RPMI7951 (cell line): ENCODE data around the gene CARMIL1. TPM values are rescaled to one million over a fixed set of nuclear protein-coding genes. Genes with fewer than 3 reads are reported as not detected.

Experiments used
- DNase-seq: peaks from one replicate; pipeline ENCODE4 v3.0.0-alpha.2; 2012; ENCODE audit warnings: low read depth
- total RNA-seq: library from RNA; depleted of rRNA; stranded (reverse); fragments of >200 nt; shearing (Covaris generic); gene quantifications from 2 replicates; pipeline ENCODE4 v1.2.3, GENCODE V29; 2014

CARMIL1 gene
- total RNA-seq, 1 experiment from 2014 or later = 9.5 TPM

DNA sequence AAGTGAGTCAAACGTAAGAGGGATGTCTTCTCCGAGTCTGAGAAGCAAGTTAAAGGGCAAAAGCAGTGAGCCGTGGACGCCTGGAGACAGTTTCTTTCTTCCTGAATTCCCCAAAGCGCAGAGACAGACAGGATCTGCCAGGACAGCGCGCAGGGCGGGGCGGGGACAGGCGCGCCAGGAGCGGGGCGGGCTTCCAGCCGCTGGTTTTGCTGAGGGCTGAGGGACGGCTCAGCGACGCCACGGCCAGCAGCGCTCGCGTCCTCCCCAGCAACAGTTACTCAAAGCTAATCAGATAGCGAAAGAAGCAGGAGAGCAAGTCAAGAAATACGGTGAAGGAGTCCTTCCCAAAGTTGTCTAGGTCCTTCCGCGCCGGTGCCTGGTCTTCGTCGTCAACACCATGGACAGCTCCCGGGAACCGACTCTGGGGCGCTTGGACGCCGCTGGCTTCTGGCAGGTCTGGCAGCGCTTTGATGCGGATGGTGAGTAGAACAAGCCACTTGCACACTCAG lies 372.9 kb downstream of the CARMIL1 start, which contains the start of gene SCGN:
Gene SCGN, plus strand, starts transcription at position 209 of the 509 bp plus-strand sequence. Its CDS starts 189 bp downstream, at position 398.
- peak; percentile 50 for DNase-seq

DNA sequence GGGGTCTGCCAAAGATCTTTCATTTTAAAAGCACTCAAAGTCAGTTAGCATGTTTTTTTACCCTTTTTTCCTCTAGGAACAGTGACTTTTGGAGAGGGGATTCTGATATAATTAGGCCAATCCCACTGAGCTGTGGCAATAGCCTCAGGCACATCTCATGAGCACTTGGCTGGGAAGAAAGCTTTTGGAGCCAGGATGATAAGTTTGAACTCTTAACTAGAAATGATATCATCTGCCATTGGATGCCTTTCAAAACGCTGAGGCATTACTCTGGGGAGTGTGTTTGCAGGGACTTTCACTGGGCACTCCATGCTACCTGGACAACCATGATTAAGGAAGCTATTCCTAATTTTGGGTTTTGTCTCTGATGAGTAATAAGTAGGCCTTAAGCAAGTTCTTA lies 376.5 kb downstream of the CARMIL1 start:
- DNase-seq = no peak

DNA sequence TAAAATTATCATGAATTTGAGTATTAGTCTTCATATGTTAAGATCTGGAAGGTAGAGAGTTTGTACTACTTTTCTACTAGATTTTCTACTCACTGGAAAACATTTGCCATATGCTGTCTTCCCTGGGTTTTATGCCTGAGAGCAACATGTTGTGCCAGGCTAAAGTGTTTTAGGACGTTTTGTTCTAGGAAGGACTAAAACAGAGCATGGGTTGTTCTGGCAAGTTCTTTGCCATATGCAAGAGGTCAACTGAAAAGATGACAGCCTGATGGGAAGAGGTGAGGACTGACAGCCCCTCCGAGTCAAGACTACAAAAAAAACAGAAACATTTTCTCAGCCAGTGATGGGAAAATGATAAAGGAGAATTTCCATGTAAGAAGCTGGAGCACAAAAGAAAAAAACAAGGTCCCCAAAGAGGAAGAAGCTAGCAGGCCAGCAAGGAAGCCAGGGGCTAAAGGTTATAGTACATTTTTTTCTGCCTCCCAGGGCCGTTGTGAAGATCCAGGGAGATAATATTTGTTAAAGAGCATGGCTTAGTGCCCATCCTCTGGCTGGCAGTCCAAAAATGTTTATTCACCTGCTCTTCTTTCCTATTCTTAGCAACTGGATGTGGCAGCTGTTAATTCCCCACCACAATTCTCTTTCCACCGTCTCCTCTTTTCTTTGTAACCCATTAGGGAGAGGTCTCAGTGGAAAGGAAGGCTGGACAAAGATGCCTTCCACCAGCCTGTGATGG lies 380.6 kb downstream of the CARMIL1 start:
- no peak for DNase-seq

DNA sequence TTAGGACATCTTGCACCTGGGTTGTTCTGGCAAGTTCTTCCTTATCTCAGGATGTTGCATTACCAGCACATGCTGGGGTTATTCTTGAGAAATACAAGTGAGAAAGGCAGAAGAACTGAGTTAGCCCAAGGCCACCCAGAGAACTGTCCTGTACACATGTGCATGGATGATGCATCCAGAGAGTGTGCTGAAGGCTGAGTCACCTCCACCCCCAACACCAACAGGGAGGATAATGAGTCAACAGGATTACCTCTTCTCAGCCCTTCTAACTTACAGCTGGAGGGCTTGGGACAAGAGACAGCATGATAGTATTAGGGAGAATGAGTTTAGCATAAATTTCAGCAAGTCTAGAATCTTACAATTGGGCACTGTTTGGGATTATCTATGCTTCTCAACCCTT lies 381.3 kb downstream of the CARMIL1 start:
- peak; percentile 83 for DNase-seq

DNA sequence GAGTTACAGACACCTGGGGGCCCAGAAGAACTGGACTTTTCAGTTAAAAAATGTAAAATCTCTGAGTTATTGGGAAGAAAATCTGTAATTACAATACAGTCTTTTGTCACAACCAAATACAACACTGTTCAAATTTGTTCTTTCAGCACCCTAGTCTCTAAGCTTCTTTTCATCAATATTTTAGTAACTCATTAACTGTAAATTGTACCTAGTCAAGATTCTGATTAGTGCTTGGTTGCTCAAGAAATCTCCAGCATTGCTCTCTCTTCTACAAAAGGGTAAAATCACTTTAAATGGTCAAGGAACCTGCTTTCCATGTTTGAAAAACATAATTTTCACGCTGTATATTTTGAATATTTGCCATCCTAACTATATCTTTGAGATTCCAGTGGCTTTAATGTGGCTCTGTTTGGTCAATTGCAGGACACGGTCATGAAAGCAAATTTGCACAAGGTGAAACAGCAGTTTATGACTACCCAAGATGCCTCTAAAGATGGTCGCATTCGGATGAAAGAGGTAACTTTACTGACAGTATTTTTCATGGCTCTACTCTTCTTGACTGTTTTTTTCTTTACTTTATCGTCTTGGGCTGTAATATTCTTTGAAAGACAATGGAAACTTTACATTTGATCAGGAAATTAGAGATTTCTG lies 382.1 kb downstream of the CARMIL1 start:
- DNase-seq = no peak

DNA sequence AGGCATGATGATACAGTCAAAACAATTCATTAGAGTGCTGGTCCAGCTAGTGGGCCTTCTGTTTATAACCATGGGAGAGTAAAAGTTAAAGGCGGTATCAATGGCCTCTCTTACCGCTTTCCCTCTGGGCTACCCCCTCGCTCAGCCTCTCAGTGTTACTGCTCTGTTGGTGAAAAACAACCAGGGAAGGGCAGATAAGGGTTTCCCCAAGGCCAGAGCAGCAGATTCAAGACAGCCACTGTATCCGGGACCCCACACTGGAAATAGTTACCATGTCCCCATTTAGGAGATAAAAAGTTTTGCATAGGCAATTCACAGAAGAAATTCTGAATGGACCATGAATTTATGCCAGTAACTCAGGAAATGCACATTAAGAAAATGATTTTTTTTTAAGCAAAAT lies 386.3 kb downstream of the CARMIL1 start:
- DNase-seq = no peak

DNA sequence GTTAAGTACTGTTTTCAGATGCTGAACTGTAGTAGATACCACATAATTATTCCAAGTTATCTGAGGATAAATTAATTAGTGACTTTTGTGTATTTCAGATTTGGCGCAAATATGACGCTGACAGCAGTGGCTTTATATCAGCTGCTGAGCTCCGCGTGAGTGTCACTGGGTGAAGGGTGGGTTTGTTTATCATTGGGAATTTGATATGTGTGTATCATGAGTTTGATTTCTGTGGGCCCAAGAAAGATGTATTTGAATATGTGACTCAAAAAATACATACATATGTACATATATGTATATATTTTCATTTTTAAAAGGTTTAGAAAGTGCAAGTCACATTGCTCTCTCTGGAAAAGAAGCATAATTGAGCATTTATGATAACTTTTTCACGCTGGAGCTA lies 390.2 kb downstream of the CARMIL1 start:
- DNase-seq = no peak
